NCI-H2196 treated with DMSO at 0.1 percent for 48 hours (cell line): ENCODE results near the gene SH3RF3.
A peak's percentile ranks its signal among the peaks of the same experiment; 100 is the strongest.

ENCODE experiments used
- DNase-seq: peaks from one replicate; lab custom pipeline; 2025; ENCODE audit not compliant: unreplicated experiment; lab: John Stamatoyannopoulos, UW

SH3RF3 gene

DNA sequence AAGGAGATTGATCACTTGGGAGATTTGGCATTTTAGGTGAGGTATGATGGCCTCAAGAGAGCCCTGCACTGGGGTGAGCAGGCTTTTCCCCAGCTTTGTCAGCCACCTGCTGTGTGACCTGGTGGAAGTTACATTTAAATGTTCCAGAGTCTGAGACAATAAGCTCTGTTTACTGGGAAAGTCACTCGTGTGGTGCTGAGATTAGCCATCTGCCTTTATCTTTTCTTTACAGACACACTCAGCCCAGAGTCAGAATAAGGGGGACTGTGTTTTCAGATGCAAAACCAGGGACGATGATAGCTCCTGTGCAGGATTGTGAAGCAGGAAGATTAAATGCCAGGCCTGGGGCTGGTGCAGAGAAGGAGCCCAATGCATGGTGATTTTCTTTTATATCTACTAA, 47.9 kb downstream of the SH3RF3 start:
- no peak for DNase-seq

DNA sequence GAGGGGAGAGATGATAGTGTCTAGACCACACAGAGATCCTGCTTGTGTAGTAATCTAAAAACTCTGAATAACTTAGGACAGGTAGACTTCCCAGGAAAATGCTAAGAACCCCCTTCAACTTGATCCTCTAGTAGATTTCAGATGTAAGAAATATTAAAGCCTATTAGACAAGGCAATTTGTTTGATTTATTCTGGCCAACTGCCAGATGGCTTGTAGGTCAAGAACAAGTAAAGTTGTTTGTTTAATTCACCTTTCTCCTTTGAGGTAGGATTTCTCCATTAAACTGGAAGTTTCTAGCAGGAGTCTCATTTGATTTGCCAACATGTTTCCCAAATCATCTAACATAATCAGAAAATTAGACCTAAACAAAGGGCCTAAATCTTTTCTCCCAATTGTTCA, 48.6 kb downstream of the SH3RF3 start:
- DNase-seq: no peak

DNA sequence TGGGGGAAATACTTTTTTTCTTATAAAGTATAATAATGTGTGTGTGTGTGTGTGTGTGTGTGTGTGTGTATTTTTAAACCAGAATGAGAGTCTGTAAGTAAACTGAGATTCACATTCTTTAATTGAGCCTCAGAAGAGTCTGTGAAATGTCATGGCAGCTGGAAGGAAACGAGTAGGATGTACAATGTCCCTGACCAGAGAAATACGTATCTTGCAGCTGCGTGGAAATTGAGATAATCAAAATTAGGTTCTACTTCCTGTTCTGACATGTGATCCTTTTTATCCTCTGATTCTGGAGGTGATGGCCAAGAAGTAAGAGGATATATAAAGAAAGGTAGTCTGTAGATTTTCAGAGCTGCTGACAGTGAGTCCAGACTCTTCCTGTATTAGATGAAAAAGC, 50.0 kb downstream of the SH3RF3 start:
- DNase-seq: no peak

DNA sequence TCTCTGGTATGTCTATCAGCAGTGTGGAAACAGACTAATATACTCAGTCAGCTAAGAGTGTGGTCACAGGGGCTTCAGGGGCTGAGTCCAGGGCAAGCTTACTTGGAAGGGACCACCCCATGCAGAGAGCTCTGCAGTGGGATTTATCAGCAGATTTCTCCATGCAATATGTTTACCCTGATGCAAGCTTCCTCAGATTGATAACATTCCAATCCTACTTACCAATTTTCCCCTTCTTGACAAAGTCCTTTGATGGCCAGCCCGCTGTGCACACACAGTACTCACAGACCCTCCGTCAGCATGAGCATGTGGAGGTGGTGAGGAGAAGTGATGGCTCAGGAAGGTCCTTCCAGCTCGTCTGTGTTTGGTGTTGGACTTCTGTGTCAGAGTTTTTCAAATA, 51.8 kb downstream of the SH3RF3 start:
- no peak for DNase-seq

DNA sequence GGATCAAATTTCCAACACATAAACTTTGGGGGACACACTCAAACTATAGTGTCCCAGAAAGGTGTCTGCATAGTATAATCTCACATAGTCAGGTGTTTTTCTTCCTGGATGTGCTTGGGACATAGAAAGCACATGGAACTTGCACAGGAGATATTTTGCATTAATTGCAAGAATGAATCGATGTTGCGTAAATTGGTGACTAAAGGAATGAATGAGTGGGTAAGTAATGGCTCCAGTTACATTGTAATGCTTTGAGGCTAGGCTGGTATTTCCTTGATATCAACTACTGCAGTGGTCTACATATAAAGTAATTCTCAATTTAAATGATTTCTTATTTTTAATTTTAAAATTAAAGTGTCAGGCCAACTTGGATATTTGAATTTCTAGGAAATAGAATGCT, 53.4 kb downstream of the SH3RF3 start:
- DNase-seq: no peak

DNA sequence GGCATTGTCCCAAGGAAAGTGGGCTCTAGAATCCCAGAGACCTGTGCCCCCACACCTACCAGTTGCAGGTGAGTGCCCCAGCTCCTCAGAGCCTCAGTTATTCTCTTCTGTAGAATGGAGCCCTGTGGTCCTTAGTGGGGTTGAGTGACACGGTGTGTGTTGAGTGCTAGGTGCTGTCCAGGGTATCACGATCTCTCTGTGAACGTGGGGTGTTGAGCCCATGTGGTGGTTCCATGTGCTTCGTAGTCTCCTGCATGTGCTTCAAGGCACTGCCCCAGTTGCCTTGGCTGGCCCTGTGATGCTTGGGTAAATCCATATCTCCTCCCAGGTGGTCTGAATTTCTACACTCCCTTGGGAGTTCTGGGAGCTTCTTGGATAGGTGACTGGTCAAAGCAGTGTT, 54.9 kb downstream of the SH3RF3 start:
- no peak for DNase-seq

DNA sequence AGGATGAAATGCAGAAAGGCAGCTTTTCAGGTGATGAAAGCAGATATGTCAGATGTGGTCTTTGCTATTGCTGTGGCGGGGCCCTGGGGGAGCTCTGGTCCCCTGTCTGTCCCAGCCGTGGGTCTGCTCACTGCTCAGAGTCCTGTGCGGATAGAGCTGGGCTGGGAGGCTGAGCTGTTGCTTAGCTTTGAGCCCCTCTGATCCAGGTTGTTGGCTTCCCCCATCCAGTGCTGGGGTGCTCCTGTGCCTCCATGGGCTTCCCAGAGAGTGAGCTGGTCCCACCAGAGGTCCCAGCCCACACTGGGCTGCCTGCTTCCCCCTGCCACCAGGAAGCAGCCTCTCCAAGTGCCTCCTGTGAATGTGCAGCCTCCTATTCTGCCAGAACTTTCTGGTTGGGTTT, 55.4 kb downstream of the SH3RF3 start:
- DNase-seq: no peak

DNA sequence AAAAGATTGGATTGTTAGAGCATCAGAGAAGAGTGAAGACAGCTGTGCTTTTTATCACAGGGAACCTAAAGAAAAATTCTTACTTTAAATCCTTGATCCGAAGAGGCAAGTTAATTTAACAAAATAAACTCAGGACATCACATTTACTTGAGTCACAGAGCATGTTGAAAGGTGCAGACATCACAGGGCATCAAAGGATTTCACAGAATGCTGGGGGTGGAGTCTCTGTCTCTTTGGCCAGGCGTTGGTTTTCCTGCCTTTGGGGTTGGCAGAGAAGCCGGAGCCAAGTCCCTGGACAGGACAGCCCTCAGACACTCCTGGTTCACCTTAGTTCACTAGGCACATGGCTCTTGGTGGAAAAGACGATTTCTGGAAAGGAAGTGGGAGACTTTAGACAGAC, 56.3 kb downstream of the SH3RF3 start:
- DNase-seq: no peak

DNA sequence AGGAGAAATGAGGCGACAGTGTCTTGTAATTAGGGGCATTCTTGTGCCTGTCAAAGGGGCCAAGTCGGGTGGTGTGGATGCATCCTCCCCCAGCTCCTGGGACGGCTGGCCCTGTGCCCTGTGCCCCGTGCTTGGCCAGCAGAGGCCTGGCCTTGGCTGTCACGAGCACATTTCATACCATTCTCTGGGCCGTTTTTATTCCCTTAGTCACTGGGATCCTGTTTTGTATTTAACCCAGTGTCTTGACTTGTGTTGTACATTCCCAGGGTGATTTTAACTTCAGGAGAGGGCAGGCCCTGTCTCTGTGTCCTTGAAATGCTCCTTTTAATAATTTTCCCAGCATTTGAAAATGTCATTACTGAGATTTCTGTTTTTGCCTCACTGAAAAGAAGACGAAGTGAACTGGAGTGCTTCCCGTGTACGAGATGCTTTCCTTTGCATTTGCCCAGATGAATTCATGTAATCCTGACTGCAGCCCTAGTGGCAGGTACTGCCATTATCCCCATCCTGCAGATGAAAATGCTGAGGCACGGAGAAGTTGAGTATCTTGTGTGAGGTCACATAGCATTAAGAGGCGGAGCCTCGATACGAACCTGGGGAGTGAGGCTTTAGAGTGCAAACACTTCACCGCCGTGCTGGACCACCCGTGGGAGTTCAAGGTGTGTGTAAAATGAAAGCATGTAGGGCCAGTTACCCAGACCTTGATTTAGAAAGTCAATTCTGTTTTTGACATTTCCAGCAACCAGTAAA, 57.0 kb downstream of the SH3RF3 start:
- no peak for DNase-seq

DNA sequence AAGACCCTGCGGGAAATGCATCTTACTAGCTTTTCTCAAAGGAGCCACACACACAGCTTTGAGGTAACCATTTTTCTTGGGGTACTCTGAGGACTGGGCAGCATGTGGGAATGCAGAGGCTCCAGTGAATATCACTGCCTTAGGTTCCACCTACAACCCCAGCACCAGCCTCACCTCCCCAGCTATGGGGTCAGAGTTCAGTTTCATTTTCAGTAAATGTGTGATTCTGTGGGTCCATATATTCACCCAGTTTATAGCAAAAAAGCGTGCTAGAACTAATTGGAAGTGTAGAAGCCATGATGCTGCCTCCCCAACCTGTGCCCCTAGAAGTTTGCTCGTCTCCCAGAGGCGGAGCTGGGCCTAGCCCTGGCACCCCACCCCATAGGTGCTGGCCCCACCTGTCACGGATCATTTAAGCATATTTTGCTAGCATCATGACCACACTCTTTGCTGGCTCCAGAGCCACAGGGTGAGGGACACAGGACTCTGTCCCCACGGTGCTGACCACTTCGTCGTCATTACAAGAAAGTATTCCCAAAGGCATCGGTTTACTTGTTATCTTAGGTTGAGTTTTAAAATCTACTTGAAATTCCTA, 57.7 kb downstream of the SH3RF3 start:
- no peak for DNase-seq

DNA sequence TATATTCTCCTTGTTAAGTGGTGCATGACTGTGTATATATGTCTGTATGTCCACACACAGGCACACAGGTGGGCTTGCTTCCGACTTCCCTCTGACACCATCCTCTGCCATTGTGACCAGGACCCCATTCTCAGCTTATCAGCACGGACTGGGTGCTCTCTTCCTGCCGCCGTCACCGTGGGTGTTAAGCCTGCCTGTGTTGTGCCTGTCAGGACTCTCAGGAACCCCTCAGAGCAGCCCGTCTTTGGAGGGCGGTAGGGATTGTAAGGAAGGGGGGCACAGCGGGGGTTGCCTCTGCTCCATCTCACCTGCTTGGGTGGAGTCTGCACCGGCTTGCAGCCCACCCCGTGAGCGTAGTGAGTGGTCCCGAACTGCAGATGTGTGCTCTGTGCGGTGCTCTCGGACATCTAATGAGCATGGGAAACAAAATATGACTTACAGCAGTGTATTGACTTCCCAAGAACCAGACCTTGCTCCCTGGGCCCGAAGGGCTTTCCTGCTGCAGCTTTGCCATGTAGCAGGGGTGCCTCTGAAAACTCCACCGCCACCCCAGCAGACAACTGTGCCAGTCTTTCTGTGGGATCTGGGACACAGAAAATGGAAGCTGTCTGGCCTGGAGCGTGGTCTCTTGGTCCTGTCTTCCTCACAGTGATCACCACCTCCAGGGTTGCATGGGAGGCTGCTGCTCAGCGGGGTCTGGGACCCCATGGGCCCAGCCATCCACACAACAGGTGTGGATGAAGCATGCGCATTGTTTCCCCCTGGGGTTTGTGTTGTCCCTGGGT, 58.9 kb downstream of the SH3RF3 start:
- no peak for DNase-seq

DNA sequence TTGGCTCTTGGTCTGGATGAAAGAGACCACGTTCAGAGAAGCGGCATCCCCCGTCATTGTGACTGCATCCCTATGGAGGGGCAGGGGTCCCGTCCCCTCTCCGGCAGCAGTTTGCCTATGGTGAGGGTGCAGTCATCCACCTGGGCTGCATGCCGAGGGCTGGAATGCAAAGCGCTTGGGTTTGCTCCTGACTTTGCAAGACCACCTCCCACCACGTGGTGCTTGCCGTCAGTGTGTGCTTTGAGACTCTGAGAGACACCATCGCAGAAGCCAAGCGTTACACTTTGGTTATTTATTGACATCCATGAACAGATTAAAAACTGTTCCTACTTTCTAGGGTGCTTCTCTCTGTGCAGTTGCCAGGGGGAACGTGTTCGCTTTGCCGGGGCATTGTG, 59.5 kb downstream of the SH3RF3 start:
- no peak for DNase-seq

DNA sequence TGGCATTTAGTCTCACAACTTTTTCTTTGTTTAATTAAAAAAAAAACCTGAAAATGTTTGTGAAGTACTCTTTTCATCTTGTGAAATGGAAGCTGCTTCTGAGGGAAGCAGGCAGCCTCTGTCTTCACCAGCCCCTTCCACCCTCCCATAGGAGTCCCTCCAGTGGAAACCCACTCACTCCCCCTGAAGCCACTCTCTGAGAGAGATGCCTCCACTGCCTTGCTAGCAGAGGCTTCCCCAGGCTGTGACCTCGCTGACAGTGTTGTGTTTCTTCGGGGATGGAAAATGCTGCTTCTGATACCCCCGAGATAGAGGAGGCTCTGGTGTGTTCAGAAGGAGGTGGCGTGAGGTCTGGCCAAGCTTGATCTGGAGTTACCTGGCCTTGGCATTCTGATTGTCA, 59.9 kb downstream of the SH3RF3 start:
- no peak for DNase-seq

DNA sequence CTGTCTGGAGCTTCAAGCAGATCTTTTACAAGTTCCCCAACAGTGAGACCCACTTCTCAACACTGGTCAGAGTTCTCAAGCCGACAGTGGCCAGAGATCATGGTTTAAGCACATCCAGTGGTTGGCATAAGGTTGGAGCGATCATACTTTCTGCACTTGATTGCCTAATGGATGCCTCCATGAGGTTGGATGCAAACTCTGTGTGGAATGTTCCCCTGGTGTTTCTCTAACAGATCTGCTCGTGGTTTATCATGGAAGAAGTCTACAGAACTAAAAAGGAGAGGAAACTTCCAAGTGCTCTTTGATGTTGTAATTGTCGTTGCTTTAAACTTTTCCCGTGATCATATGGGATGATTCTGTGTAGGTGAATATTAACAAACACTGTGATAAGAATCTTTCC, 60.7 kb downstream of the SH3RF3 start:
- DNase-seq: no peak

DNA sequence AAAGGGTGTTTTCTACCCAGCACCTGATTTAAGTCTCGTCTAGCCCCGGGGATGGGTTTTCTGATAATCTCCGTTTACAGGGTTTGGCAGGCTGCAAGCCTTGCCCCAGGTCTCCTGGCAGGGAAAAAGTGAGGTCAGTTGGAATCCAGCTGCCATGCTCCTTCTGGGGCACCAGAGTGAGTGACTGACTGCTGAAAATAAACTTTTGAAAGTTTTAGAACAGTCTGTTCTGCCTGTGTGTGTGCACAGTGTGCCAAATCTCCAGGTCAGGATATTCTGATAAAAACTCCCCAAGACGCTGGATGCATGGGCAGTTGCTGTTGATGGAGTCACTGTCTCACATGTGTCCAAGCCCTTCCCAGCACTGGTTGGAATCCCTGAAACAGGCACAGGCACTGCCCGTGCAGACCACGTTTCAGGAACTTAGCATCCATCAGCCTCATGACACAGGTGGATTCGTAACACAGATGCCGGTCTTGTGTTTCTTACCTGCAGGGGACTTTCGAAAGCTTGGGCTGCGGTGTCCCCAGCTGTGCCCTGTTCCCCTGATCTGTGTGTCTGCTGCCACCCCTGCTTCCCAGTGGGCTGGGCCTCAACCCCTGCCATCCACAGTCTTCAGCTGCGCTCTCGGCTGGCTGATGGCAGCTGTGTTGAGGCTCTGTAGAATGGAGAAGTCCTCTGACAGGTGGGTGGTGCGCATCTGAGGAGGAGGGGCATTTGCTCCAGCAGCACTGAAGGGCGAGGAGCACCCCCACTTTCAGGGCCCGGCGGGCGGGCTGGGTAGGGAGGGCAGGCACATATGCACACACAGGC, 65.0 kb downstream of the SH3RF3 start:
- DNase-seq: no peak

DNA sequence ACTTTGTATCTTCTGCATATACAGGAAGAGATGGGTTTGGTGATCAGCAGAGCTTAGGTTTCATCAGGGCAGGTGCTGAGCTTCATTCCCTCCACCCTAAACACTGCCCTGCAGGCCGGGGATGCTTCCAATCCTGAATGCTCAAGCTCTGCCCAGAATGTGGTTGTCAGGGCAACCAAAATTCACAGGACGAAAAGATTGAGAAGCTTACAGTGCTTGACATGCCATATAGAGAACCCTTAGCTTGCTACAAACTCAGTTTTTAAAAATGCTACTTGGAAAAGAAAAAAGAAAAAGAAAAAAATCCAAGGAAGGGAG, 65.6 kb downstream of the SH3RF3 start:
- peak; percentile 83 for DNase-seq

DNA sequence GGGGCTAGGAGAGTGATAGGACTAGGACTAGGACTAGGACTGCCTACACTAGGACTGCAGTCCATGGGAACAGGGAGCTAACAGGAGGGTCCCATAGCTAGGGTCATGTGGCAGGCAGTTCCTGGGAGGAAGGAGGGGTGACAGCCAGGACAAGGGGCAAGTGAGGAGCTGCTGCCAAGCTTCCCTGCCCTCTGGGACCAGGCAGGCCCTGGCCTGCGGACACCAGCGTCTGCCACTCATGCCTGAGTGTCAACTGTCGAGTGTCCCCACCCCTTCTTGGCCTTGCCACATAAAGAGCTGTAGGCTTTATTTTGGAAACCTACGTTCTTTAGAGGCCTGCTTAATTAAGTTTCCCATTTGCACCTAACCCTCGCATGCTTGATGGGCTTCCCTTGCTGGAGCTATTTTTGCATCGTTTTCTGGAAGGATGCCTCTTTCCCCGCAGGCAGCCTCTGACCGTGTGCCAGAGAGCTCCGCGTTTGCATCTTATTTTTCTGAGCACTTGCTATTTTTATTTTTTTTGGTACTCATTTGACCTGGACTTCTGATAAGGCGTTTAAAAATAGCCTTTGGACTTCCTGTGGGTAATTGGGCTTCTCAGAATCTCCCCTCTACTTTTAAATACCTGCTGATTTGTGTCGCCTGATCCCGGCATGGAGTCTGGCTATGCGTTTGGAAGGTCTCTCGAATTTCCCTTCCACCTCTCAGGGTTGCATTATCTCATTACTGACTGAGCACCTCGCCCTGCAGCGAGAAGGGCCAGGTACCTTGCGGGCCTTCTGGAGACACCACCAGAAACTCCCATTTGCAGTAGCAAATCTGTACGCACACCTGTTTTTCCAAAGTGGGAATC, 66.4 kb downstream of the SH3RF3 start:
- DNase-seq: no peak

DNA sequence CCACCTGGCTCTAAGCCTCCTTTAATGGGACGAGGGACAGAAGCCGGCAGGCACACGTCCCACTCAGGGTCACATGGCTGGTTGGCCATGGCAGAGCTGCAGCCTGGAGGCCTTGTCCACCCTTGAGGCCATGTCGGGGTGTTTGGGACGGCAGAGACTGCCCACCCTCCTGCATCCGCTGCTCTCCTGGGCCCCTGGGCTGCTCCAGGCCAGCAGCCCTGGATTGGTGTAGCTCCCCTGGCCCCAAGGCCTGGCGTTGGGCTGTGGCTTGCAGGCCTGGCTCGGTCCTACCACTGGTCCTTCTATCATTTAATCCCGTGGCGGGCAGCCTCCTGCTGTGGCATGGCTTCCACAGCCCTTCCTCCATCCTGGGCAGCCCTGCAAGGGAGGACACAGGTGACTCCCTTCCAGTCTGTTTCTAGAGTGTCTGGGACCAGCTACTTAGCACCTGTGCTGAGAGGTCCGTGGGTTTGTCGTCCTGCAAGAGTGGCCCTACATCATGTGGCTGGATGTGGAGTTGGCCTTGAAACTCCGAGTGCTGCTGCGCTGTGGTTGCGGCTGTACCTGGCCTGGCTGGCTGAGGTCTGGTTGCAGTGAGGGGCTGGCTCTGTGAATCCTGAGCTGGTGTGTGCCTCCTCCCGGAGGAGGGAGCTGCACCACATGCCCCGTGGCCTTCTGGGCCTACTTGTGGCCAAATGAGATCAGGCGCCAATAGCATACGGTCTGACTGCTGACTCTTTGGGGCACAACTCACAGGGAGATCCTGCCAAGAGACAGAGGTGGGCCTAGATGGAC, 67.3 kb downstream of the SH3RF3 start:
- DNase-seq: no peak

DNA sequence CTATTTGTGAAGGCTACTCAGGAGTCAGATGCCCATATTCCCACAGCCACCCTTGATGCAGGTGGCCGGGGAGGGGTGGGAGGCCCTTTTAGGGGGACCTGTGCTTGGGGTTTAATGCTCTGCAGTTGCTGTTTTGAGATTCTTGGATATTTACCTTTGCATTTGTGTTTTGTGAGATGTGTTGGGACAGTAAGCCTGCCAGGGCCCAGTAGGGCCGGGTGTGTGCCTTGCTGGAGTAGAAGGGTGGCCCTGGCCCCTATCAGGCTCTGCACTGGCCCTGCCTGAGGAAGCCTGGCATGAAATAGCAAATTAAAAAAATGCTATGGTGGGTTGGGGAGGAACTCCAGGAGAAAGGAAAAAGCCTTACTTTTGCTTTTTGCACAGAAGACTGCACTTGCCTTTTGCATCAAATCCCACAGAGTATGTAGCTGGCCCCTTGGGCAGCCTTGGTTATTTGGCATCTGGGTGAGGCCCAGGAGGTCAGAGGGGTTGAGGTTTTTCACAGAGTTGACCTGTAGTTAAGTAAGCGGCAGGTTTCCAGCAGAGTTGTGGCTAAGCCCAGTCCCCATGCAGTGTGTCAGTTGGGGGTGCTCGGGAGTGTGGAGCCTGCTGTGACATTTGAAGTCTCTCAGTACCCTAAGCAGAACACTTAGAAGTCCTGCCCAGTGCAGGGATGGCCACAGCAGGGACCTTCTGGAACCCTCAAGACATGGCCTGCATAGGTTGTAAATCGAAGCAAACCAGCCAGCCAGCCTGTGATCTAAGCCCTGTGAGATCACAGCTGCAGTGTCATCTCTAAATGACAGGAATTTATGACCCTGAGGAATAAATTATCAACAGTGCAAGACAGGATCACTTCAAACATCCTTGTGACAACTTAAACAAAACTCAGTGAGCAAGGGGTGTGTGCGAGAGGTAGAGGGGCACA, 68.8 kb downstream of the SH3RF3 start:
- no peak for DNase-seq
